ENCODE data around the gene FER1L5.

The FER1L5 gene

GRCh38 chr2:96754317-96754716 is 111.8 kb downstream of the FER1L5 start:
- no peak for DNase-seq

Measured in NCI-H2081 treated with DMSO at 0.1 percent for 48 hours (cell line).